HepG2 (cell line): ENCODE measurements around the gene ACOT6. TPM values are rescaled to one million over a fixed set of nuclear protein-coding genes. Genes with fewer than 3 reads are reported as not detected.

Experiments
- ATAC-seq: fragments of 200-7000 bp; cut with Tn5 transposase; 3 replicates; pipeline ENCODE4 v1.9.1; 2020; ENCODE audit warnings: mild to moderate bottlenecking, moderate library complexity
- BruUV-seq: library from RNA; stranded (reverse); fragments of 400-500 nt; replicated peaks from 2 replicates; lab custom pipeline; 2021; lab: Mats Ljungman, UMichigan
- CTCF ChIA-PET: fragments of 300-600 bp; formaldehyde crosslinking; extraction: SDS; loops from one replicate; lab custom pipeline; 2021; ENCODE audit warnings: low total read pairs, inconsistent platforms, low intra/inter-chr PET ratio; lab: Yijun Ruan, JAX
- POLR2A ChIA-PET: fragments of 350-600 bp; sonication (Branson Sonifier 250); formaldehyde crosslinking; loops from one replicate; lab custom pipeline; 2020; ENCODE audit warnings: antibody characterized with exemption, inconsistent platforms; lab: Yijun Ruan, JAX
- DNase-seq: peaks from one replicate; pipeline ENCODE4 v3.0.0-alpha.2; 2015; ENCODE audit warnings: low spot score
- FAIRE-seq: peaks from 3 replicates; lab custom pipeline; 2011; peaks lifted over from hg19 to GRCh38; lab: Jason Lieb, UNC
- H2AFZ ChIP-seq: one replicate; pipeline ENCODE4 v1.6.1; 2011; ENCODE audit warnings: low read length, inconsistent platforms
- H3K27ac ChIP-seq: fragments of 300-600 bp; 3 replicates; pipeline ENCODE4 v1.8.0; 2011; ENCODE audit warnings: mixed run types, mild to moderate bottlenecking, mixed read lengths, low read length, inconsistent platforms; ENCODE audit not compliant: insufficient read depth; ENCODE audit errors: extremely low read length
- H3K27me3 ChIP-seq, 2 experiments: fragments of 200-600 bp in 1 of 2; 2 replicates in 1 of 2; 3 replicates in 1 of 2; pipeline versions ENCODE4 v1.6.0 to v1.8.0; 2011; ENCODE audit warnings: low read length in 2 of 2, mild to moderate bottlenecking in 2 of 2, moderate library complexity in 2 of 2, inconsistent platforms in 1 of 2; ENCODE audit not compliant: insufficient read depth in 2 of 2, control insufficient read depth in 1 of 2
- H3K36me3 ChIP-seq, 2 experiments: fragments of 200-600 bp in 1 of 2; replicated peaks in 1 of 2; 2 replicates in 1 of 2; 3 replicates in 1 of 2; pipeline versions ENCODE4 v1.5.1 to v1.8.0; 2011; ENCODE audit warnings: low read length in 2 of 2, inconsistent platforms in 1 of 2; ENCODE audit not compliant: insufficient read depth in 2 of 2, control insufficient read depth in 1 of 2
- H3K4me1 ChIP-seq: 2 replicates; pipeline ENCODE4 v1.5.1; 2012; ENCODE audit warnings: low read length, inconsistent platforms; ENCODE audit not compliant: insufficient read depth
- H3K4me2 ChIP-seq: 2 replicates; pipeline ENCODE4 v1.6.0; 2011; ENCODE audit warnings: low read depth, low read length, inconsistent platforms
- H3K4me3 ChIP-seq, 3 experiments: fragments of 200-600 bp in 1 of 3; sonication (generic), shearing (Covaris generic) in 1 of 3; replicated peaks in 1 of 3; 2 replicates each; pipeline ENCODE4 v1.5.1; 2011 to 2016; ENCODE audit warnings: low read length in 3 of 3, inconsistent platforms in 2 of 3, low read depth in 2 of 3, mild to moderate bottlenecking in 2 of 3, control low read depth in 1 of 3, mixed read lengths in 1 of 3; ENCODE audit not compliant: insufficient read depth in 1 of 3
- H3K79me2 ChIP-seq: one replicate; pipeline ENCODE4 v1.6.1; 2011; ENCODE audit warnings: low read length, inconsistent platforms; ENCODE audit not compliant: insufficient read depth
- H3K9ac ChIP-seq: 2 replicates; pipeline ENCODE4 v1.6.0; 2011; ENCODE audit warnings: mild to moderate bottlenecking, low read depth, low read length, inconsistent platforms; ENCODE audit not compliant: insufficient read depth
- H3K9me3 ChIP-seq: 2 replicates; pipeline ENCODE4 v1.5.1; 2012; ENCODE audit warnings: mild to moderate bottlenecking, low read length
- H4K20me1 ChIP-seq: 2 replicates; pipeline ENCODE4 v1.6.0; 2011; ENCODE audit warnings: inconsistent platforms, mild to moderate bottlenecking, low read length, moderate library complexity; ENCODE audit not compliant: insufficient read depth
- GABPB1 ChIP-seq: IDR thresholded peaks from 2 replicates; pipeline ENCODE4 v1.6.1; 2016; ENCODE audit warnings: mild to moderate bottlenecking, missing genetic modification reagents, moderate library complexity, missing compliant biosample characterization
- MXD3 ChIP-seq: IDR thresholded peaks from 2 replicates; pipeline ENCODE4 v1.6.1; 2016; ENCODE audit warnings: mild to moderate bottlenecking, missing biosample characterization, missing genetic modification reagents
- PAX8 ChIP-seq: sonication (generic); formaldehyde crosslinking; IDR thresholded peaks from 2 replicates; pipeline ENCODE4 v1.8.0; 2022; ENCODE audit warnings: mild to moderate bottlenecking, missing genetic modification reagents, borderline replicate concordance
- ZBTB33 ChIP-seq: sonication (generic); formaldehyde crosslinking; IDR thresholded peaks from 2 replicates; pipeline ENCODE4 v1.4.0; 2020; ENCODE audit warnings: missing genetic modification reagents
- ZBTB44 ChIP-seq: sonication (generic); formaldehyde crosslinking; IDR thresholded peaks from 2 replicates; pipeline ENCODE4 v1.4.0; 2020; ENCODE audit warnings: missing genetic modification reagents
- ZFP91 ChIP-seq: sonication (generic); formaldehyde crosslinking; IDR thresholded peaks from 2 replicates; pipeline ENCODE4 v1.9.0; 2022; ENCODE audit warnings: missing genetic modification reagents, mild to moderate bottlenecking, borderline replicate concordance
- ZGPAT ChIP-seq: IDR thresholded peaks from 2 replicates; pipeline ENCODE4 v1.6.1; 2016; ENCODE audit warnings: mild to moderate bottlenecking
- ZMYM4 ChIP-seq: sonication (generic); formaldehyde crosslinking; IDR thresholded peaks from 2 replicates; pipeline ENCODE4 v1.8.1; 2023; ENCODE audit warnings: mild to moderate bottlenecking, missing genetic modification reagents
- ZNF598 ChIP-seq: sonication (generic); formaldehyde crosslinking; IDR thresholded peaks from 2 replicates; pipeline ENCODE4 v1.5.1; 2020; ENCODE audit warnings: mild to moderate bottlenecking, missing genetic modification reagents, borderline replicate concordance
- WGBS: methylation state at CpG from one replicate; pipeline ENCODE4 v1.1.6; 2017; ENCODE audit warnings: low lambda C conversion rate; 5-methylcytosine and 5-hydroxymethylcytosine counted together
- in situ Hi-C: cut with HindIII; loops from 2 replicates; pipeline ENCODE4 v1.10.0; 2017; ENCODE audit warnings: low pct_unique_long_range_greater_than_20kb; ENCODE audit not compliant: extremely low pct_ligation_motif_present
- intact Hi-C: fragments of 100-400 bp; cut with micrococcal nuclease; formaldehyde crosslinking; loops from one replicate; pipeline ENCODE4 v1.10.0; 2022; ENCODE audit not compliant: unreplicated experiment
- polyA plus RNA-seq, 8 experiments: library from polyadenylated mRNA; depleted of rRNA in 3 of 8; stranded (reverse) in 7 of 8; unstranded in 1 of 8; fragments of >200 nt; fragmentation: Illumina TruSeq in 4 of 8; extraction: Trizol in 4 of 8; gene quantifications; 2 replicates each; pipeline versions ENCODE4 v1.2.1 to v1.2.3, GENCODE V29; 2011 to 2016; ENCODE audit warnings: low read depth in 4 of 8, missing spikeins in 1 of 8, mixed read lengths in 1 of 8; ENCODE audit not compliant: insufficient read depth in 1 of 8
- total RNA-seq, 5 experiments: library from RNA; depleted of rRNA; stranded (reverse); fragments of >200 nt; fragmentation: Illumina TruSeq; extraction: Trizol; gene quantifications; 2 replicates each; pipeline ENCODE4 v1.2.3, GENCODE V29; 2016; ENCODE audit warnings: low read depth in 1 of 5

Gene ACOT6
- total and polyA plus RNA-seq, 2 of the 13 experiments (the other 11 are each of a cell fraction or from before 2014, with no cell fraction given): 0.15 to 0.27 TPM

- H3K9ac ChIP-seq: no peak overlapping the region; the same call in 1 of the 2 replicates
- no peak for FAIRE-seq
- no peak overlapping the region for H3K27ac ChIP-seq
- intact Hi-C loops (loop anchor here (10.0 kb wide), 1 partner anchor 59 kb away; no protein-coding TSS in a partner anchor), in situ Hi-C loops (loop anchor here (5.0 to 10.0 kb wide), 2 partner anchors 59 to 127 kb away; no protein-coding TSS in a partner anchor)
- H3K4me1 ChIP-seq: peaks cover 36% of the 10 kb centered on the region
- H3K4me3 ChIP-seq: peak overlapping the region in 2 of 3 experiments; percentile 49 to 68; a peak in 3 of 6 replicates
- no TSS peak for BruUV-seq
- no peaks in the 10 kb centered on the region for H3K27me3 ChIP-seq
- peak overlapping the region; percentile 91 for H3K4me2 ChIP-seq
- DNase-seq: no peak
- ATAC-seq: peak; percentile 47
- 86% methylated on average over 30 of the region's 53 CpGs for WGBS
- ChIA-PET CTCF (interaction anchor here (1.4 to 1.6 kb wide), 2 partner anchors 96 to 125 kb away, joined by 3 to 8 read pairs; no protein-coding TSS in a partner anchor), POLR2A (interaction anchor here (0.5 to 1.6 kb wide), 2 partner anchors 66 to 410 kb away, joined by 3 to 4 read pairs; partner anchors contain the start of gene ACOT2)
- H3K79me2 ChIP-seq: no peaks in the 10 kb centered on the region
- no peaks in the 10 kb centered on the region for H4K20me1 ChIP-seq
- H3K36me3 ChIP-seq: no peaks in the 10 kb centered on the region
- H3K9me3 ChIP-seq: no peaks in the 10 kb centered on the region
- no peak overlapping the region for H2AFZ ChIP-seq
- peak; percentile 29; the same call in 1 of the 2 replicates for TF ChIP-seq ZBTB33 (CRISPR knock-in tag)
- 0 out of 2 replicates have a peak, but pooled peaks have one; percentile 1 for TF ChIP-seq ZGPAT (CRISPR knock-in tag)
- TF ChIP-seq ZMYM4 (CRISPR knock-in tag): no peak
- peak; percentile 26; the same call in 1 of the 2 replicates for TF ChIP-seq MXD3
- TF ChIP-seq ZNF598: peak; percentile 41; the same call in 1 of the 2 replicates
- peak; percentile 23; the same call in 1 of the 2 replicates for TF ChIP-seq ZFP91 (CRISPR knock-in tag)
- no peak for TF ChIP-seq ZBTB44 (CRISPR knock-in tag)
- TF ChIP-seq GABPB1: 0 out of 2 replicates have a peak, but pooled peaks have one; percentile 8
- TF ChIP-seq PAX8 (CRISPR knock-in tag): no peak
Observed at GRCh38 chr14:73634011-73634833, 21.9 kb downstream of the ACOT6 start.
